ENCODE results near the gene KCNQ1.

KCNQ1 gene

DNA sequence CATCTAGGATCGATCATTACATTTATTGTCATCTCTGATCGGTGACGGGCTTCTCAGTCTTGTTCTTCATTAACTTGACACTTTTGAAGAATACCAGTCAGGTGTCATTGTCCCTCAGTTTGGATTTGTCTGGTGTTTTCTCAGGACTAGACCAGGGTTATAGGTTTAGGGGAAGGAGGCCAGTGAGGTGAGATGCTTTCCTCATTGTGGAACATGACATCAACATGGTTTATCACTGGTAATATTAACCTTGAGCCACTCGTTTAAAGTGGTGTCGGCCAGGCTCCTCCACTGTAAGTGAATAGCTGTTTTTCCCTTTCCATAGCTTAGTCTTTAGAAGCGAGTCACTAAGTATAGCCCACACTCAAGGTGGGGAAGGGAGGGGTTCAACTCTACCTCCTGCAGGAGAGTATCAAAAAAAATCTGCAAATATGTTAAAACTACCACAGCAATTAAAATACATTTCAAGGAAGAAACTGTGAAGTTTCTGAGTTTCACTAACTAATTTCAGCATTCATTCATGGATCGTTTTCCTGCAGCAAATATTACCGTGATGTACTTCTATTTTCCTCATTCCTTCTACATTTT lies 213.0 kb downstream of the KCNQ1 start:
- no peak for DNase-seq

DNA sequence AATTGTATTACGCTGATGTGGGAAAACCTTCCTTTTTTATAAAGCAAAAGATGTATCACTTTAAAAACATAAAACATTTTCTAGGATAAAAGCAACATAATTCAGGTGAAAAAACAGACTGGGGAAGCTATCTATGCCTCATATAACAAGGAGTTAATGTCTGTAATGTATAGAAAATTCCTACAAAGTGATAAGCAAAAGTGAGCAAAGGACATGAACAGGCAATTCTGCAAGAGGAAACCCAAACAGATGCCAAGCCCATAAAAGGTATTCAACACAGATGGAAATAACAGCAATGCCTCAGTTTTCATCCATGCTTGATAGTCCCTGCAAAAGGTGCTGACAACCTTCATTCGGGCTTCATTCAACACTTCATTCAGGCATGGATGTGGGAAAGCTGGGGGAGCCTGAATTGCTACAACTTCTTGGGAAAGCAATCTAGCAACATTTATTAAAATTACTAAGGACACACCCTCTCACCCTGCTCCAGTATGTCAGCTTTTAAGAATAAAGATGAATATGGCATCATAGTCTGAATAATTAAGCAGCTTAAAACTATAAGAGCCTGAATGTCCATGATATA lies 215.6 kb downstream of the KCNQ1 start:
- no peak for DNase-seq

DNA sequence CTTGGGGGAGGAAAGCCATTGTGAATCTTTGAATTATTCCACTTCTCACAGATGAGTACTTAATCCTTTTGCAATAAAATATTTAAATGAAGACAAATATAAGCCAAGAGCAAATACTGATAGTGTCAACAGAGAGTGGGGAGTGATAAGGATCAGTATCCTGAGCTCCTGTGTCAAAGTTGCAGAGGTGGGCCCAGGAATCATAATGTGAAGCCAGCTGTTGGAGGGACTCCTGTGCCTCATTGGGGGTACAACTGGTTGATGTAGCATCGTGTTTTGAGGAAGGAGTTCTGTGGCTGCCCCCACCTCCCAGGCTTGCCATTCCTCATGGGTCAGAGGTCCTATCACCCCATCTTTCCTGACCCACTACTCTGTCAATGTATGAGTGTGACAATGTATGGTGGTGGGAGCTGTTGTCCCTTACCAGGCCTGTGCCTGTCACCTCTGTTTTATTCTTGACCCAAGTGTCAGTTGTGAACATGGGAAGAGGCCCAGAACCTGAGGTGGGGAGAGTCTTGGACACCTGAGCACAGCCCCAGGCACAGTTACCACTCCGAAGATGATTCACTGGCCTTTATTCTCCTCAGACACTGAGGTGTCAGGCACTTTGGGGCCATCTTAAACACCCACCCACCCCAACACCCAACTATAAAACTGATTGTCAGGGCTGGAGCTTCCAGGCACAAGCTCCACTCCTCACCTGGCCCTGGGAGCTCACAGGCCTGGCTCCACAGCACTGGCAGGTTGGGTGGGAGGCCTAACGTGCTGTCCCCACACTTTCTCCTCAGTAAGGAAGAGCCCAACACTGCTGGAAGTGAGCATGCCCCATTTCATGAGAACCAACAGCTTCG lies 216.6 kb downstream of the KCNQ1 start:
- no peak for DNase-seq

DNA sequence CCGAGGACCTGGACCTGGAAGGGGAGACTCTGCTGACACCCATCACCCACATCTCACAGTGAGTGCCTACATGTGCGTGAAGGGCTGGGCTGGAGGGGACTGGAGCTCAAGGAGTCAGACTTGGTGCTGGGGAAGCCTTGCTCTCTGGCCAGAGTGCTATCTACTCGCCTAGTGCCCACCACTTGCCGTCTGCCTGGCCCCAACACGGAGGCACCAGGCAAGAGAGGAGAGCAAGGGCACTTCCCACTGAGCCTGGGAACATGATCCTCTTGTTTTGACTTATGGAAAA lies 217.2 kb downstream of the KCNQ1 start:
- no peak for DNase-seq

DNA sequence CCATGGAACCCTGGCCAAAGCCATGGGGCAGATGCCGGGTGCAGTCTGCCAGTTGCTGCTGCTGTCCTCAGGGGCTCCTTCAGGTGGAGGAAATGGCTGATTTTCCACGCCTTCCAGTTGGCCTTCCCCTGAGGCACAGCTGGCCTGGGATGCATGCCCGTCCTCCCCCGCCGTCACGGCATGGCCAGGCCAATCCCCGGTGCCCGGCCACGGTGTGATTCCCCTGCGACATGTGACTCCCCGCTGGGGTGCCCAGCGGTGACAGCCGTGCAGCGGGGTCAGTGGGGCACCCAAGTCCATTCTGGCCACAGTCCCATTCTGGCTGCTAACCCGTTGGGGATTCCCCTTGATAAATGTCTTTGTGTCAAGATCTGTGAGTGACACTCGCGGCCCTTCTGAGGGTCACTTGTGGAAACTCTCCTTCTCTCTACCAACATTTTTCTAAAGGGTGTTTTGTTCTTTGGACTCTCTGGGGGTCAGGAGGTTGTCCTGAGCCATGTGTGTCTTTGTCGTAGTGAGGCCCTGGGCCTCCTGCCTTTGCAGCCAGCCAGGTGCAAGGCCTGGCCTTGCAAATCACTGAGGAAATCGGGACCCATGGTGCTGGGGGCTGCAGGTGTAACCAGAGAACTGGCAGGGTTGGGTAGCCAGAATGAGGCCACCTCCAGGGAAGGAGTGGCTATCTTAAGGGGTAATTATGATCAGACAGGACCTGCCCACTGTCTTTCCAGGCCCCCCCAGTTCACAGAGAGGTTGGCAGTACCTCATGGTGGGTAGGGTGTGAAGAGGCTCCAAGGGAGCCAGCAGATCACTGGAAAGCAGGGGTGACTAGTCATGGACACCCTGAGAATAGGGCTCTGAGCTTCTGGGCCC lies 217.9 kb downstream of the KCNQ1 start:
- no peak for DNase-seq

DNA sequence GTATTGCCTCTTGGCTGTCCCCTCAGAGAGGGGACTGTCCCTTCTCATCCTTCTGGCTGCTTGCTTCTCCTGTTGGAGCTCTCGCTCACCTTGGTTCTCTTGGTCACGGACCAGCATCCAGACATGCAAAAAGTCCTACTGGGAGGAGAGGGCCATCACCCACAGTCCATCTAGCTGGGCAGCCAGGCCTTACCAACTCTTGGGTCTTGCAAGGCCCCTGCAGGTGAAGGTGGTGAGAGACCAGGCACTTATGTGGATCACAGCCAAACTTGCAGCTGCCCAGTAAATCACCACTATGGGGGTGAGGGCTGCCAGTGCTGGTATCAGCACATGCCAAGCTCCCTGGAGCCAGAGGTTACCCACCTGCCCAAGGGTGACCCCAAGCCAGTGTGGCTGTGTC lies 218.7 kb downstream of the KCNQ1 start:
- DNase-seq: no peak

DNA sequence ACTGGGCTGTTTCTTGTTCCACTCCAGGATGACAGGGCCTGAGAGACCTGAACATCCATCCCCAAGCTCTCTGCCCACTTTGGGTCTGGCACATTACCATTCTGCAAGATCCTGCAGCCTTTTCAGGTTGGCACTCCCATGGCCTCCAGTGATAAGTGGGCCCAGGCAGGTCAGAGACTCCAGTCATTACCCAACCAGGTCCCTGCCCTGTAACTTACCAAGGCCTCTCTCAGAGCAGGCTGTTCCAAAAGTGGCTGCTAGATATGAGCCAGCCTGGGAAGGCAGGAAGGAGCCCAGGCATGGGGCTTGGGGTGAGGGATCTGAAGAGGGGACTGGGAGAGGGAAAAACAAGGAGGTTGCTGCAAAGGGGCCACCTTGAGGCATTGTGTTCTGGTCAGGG lies 219.1 kb downstream of the KCNQ1 start:
- DNase-seq: no peak

DNA sequence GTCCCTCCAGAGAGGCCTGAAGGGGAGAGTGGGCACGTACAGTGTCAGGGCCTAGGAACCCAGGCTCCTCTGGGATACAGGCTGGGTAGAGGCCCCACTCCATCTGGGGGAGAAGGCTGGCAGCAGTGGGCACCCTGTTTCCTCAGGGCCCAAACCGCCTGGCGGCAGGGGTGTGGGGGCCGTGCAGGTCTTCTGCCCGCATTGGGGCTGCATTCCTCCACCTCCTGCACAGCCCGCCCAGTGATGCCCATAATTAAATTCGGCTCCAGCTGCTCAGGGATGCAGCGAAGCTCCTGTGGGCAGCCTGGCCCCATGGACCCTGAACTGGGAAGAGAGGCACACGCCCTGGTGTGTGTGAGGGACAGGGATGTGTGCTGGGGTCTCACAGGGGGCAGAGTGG lies 219.6 kb downstream of the KCNQ1 start:
- no peak for DNase-seq

DNA sequence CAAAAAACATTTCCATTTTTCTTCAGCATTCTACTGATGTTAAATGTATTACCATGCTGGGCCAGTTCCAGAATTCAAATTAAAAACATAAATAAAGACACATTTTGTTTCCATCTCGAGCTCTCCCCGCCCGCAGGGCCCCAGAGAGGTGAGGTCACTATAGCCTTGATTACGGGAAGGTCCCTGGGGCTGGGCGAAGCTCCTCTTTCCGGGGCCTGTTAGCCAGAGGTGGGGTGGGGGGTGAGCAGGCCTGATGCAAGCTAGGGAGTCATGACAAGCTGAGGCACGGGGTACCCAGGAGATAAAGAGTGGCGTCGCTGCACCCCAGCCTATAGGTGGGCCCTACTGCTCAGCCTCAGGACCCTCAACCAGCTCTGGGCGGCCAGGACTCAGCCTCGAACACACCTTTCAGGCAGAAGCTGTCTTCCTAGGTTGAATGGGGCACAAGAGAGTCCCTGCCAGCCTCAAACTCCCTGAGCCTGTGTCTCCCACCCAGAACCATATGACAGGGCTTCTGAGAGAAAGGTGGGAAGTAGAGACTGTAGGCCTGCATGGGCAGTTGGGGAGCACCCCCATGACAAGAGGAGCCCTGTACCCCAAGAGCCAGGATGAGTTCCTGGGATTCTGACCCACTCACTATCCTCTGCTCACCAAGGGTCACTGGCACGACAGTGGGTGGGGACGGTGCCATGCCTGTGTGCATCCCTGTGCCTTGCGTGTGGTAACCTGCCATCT lies 220.2 kb downstream of the KCNQ1 start:
- no peak for DNase-seq

DNA sequence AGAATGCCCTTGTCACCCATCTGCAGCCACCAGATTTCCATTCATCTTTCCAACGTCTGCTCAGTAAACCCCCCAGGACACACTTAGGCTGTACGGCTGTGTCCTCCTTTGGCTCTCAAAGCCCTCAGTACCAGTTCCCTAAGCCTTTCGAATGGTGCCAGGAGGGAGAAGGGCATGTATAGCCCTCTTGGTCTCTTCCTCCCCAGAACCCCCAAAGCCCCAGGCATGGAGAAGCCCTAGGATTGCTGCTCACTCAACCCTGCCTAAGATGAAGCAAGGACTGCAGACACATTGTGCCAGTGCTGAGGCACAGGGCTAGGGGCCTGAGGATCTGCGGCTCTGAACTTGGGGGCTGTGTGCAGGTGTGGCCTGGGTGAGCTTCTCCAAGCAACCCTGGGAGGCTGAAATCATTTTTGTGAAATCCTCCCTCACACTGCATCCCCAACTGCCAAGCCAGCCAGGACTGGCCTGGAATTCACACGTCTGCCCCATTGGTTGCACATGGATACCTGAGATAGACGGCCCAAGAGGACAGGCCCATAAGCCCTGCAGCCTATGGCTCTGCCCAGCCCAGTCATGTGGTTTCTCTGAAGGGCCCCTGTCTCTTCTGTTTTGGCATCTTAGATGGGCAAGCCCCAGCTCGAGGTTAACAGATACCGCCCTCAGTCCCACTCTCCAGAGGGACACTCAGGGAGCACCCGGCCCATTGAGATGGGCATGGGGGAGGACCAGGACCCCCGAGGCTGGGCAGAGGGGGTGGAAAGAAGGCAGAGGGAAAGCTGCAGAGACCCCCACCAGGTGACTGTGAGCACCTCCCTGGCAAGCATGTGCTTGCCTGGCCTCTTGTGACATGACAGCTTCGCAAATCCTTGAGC lies 221.0 kb downstream of the KCNQ1 start:
- DNase-seq: no peak

DNA sequence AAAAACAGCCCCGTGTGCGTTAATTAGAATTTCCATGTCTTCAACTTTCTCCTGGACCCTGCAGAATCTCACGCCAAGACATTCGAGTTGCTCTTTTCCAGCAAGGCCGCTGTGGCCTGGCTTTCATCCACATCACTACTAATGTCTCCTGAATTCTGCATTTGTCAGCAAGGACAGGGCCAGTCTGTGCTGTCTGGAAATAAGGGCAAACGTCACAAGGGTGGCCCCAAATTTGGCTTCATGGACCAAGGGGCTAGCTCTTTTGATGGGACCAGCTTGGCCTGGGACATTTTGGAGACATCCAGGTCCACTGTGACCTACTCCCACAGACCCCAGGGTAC lies 221.6 kb downstream of the KCNQ1 start:
- DNase-seq: no peak

DNA sequence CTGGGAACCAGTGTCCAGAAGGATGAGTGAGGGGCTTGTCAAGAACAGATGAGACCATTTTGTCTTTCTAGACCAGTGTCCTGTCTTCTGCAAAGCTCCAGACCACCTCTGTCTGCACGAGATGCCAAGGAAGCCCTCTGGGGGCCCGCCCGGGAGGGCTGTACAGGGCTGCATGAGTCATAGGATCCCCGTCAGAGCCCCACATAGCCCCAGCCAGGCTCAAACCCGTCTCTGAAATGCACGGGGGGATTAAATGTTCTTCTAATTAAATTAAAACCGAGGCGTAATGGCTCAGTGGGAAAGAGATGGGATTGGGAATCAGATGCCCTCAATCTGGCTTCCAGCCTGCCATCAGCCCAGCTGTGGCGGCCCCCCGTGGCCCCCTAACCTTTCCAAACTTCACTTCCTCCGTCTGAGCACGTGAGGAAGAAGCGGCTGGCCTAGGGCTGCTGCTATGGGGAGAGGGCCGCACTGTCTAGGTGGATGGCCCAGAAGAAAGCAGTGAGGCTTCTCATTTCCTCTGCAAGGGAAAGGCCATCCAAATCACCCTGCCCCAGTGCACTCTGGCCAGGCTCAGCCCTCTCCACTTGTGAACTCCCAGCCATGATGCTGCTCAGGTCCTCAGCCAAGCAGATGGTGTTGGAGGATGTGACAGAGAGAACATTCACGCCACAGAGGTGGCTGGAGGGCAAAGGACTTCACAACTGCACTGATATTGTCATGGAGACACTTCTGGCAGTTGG lies 222.2 kb downstream of the KCNQ1 start:
- no peak for DNase-seq

DNA sequence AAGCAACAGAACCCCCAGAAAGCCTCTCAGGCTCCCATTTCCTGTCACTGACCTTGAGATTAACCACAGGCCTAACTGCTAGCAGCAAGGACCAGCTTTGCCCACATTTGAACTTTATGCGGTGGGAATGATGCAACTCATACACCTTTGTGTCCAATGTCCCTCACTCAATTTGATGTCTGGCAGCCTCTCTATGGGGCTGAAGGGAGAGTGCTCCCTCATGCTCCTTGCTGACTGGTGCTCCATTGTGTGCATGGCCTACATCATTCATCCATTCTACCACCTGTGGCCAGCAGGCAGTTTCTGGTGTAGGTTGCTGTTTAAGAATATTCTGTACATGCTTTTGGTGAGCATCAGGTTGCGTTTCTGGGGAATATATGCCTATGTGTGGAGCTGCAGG lies 223.1 kb downstream of the KCNQ1 start:
- no peak for DNase-seq

DNA sequence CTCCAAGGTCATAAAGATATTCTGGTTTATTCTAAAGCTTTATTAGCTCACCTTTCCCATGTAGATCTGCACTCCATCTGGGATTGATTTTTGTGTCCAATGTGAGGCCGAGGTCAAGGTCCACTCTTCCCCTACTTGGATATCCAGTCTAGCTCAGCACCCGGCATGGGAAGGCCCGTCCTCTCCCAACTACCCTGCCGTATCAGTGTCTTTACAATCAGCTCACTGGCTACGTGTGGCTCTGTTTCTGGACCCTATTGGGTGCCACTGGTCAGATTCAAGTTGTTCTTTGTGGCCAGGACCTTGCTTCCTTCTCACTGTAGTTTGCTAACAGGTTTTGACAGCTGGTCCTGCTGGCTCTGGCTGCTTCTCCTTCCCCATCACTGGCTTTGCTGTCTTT lies 224.1 kb downstream of the KCNQ1 start:
- DNase-seq: no peak

DNA sequence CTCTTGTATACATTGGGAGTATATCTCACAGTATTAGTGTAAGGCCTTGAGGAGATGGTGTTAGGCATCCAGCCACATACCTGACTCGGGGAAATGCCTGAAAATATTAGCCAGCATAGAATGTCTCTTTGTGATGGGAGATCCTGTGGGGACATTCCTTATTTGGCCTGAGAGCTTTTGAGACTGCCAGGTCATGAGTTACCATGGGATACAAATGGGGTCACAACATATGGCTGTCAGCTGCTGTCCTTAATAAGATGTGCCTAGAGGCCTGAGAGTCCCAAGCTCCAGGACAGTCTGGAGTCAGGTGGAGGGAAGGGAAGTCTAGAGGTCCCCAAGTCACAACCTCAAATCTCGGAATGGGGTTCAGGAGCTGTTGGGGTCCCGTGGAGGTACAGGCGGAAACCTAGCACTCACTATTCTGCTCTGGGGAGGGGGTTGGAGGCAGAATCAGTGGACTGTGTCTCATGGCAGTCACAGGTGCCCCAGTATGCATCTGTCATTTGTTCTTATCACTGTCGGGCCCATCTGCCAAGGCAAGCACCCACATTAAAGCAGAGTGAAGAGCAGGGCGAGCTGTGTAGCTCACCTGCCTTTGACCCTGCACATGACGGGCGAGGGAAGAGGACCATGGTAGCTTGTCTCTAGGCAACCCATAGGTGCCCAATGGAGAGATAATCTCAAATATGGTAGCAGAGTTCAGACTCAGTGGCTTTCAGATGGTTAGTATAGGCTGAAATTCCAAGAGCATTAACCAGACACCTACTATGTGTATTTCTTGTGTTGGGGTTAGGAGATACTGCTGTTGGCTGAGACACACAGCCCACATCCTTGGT lies 225.0 kb downstream of the KCNQ1 start:
- DNase-seq: no peak

DNA sequence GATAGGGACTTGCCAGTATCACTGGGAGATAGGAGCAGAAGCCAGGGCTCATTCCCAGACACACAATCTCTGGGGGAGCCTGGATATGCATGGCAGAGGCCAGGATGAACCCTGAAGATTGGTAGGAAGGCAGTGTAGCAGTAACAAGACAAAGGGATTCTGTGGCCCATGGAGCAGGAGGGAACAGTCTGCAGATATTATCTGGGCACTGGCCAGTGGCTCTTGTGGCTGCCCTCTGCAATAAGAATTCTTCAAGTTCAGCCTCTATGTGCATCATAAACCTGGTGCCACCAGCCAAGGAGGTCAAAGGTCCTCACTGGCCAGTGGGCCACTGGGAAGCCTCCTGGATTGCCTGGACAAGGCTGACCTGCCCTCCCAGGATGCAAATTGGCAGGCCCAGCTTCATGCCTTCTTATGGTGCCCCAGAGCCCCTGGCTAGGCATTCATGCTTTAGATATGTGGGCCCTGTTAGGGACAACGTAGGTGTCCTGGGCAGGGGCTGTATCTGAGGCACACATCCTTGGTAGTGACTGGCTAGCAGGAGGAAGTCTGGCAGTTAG lies 225.8 kb downstream of the KCNQ1 start:
- no peak for DNase-seq

DNA sequence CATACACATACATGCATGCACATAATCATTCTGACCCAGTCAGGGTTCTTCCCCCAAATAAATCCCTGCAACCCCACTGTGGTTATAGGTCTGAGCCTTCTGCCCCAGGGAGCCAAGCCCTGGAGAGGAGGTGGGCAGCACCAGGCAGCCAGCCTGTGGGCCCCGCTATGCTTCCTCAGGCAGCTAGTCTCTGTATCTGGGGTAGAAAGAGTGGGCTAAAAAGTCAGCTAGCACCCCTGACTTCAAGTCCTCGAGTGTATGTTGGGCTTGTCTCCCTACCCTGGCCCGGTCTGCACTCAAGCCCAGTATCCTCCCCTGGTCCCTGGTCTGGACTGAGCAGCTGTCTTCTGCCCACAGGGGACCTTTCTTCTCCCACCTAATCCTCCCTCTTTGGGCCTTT lies 226.9 kb downstream of the KCNQ1 start:
- no peak for DNase-seq

DNA sequence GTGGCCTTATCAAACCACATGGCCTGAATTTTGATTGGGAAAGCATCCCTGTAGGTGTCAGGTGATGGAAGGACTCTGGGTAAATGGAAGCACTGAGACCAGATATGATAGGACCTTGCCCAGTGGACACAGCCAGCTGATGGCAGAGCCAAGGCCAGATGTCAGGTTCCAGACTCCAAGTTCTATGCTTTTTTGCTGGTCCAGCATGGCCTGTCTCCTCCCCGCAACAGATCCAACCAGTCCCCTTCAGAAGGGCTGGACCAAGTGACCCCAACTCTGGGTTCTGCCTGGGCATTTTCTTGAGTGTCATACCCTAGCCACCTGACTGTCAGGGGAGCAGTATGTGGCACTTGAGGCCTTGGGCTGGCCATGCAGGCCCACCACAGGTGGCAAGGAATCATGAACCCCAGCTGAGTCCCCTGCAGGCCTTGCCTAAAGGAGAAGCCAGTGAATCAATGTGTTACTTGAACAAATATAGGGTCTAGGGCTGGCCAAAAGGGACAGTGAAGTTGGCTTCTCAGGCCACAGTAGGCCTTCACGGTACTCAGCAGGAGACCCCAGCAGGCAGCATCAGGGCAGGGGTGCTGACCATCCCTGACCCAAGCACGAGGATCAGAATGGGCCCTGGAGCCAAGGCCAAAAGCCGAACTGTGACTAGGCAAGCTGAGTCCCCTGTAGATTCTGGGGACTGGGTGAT lies 227.9 kb downstream of the KCNQ1 start:
- no peak for DNase-seq

DNA sequence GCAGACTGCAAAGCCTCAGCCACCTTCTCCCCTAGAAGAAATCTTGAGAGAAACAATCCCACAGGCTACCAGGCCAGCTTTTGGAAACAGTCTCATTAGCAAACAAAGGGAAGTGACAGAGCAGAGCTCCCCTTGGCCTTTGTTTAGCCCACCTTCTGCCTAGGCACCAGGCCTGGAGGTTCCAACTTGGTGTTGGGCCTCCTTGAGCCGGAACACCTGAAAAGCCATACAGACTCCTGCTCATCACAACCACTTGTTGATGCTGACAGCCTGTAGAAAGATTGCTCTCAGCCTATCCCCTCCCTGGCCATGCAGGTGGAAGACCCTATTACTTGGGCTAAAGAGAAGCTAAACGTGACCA lies 228.4 kb downstream of the KCNQ1 start:
- DNase-seq: no peak
